ENCODE data around the gene CDYL. TPM values are rescaled to one million over a fixed set of nuclear protein-coding genes. Genes with fewer than 3 reads are reported as not detected.

Gene CDYL
- total RNA-seq, 2 donors from 2014 or later = 55.1 to 58.2 TPM

DNA sequence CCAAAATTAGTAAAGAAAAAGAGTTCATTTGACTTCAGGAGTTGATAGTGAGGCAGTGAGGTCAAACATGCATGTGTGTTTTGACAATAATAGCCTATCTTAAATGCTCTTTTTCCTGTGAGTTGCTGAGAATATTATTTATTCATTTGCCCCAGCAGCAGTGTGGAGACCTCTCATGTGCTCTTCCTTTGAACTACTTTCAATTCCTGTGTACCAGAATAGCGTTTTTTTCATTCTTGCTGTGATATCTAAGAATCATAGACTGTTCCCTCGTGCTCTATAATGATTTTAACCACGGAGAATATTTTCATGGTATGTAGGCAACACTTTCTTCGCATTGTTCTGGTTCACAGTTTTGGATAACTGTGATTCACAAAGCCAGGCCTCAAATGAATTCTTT is 5.2 kb downstream of the CDYL start:
- Histone ChIP-seq H3K27me3 (ENCODE audit: control insufficient read depth, insufficient read depth, low read length, poor library complexity, severe bottlenecking) (no peaks in the 10 kb centered on the region), H3K27ac (ENCODE audit: low read depth, low read length) (no peak overlapping the region), H3K4me3 (ENCODE audit: low read length) (no peak overlapping the region), H3K9ac (ENCODE audit: extremely low read depth, low read length, poor library complexity, severe bottlenecking) (no peak overlapping the region), H3K36me3 (ENCODE audit: control insufficient read depth, insufficient read depth, low read length) (no peaks in the 10 kb centered on the region), H3K9me3 (ENCODE audit: control insufficient read depth, low read length) (peaks cover 24% of the 10 kb centered on the region), H3K4me1 (ENCODE audit: control insufficient read depth, insufficient read depth, low read length) (peaks cover 5% of the 10 kb centered on the region)
- WGBS, 2 experiments (ENCODE audit: insufficient coverage in 1 of 2, insufficient read length in 1 of 2) = 92% methylated on average over 4 of the region's 4 CpGs
- DNase-seq = no peak
- H3K4me1 Mint-ChIP-seq = peaks cover 39% of the 10 kb centered on the region
- no peak overlapping the region for H3K27ac Mint-ChIP-seq
- peaks cover 18% of the 10 kb centered on the region for H3K36me3 Mint-ChIP-seq (ENCODE audit: low read depth)
- peaks cover 49% of the 10 kb centered on the region for H3K27me3 Mint-ChIP-seq (ENCODE audit: insufficient read depth)
- TF ChIP-seq, protein P1, sequence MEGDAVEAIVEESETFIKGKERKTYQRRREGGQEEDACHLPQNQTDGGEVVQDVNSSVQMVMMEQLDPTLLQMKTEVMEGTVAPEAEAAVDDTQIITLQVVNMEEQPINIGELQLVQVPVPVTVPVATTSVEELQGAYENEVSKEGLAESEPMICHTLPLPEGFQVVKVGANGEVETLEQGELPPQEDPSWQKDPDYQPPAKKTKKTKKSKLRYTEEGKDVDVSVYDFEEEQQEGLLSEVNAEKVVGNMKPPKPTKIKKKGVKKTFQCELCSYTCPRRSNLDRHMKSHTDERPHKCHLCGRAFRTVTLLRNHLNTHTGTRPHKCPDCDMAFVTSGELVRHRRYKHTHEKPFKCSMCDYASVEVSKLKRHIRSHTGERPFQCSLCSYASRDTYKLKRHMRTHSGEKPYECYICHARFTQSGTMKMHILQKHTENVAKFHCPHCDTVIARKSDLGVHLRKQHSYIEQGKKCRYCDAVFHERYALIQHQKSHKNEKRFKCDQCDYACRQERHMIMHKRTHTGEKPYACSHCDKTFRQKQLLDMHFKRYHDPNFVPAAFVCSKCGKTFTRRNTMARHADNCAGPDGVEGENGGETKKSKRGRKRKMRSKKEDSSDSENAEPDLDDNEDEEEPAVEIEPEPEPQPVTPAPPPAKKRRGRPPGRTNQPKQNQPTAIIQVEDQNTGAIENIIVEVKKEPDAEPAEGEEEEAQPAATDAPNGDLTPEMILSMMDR (conservative IDR thresholded peaks at IDR 0.05) = no peak
- no peak overlapping the region for H3K4me3 Mint-ChIP-seq
- H3K9me3 Mint-ChIP-seq = peaks cover 23% of the 10 kb centered on the region

GRCh38 chr6:4781967-4782575 is 5.9 kb downstream of the CDYL start:
- 91 to 95% methylated on average over 2 to 7 of the region's 9 CpGs for WGBS, 2 experiments (ENCODE audit: insufficient coverage in 1 of 2, insufficient read length in 1 of 2)
- H3K27me3 Mint-ChIP-seq (ENCODE audit: insufficient read depth) = peaks cover 49% of the 10 kb centered on the region
- peaks cover 18% of the 10 kb centered on the region for H3K36me3 Mint-ChIP-seq (ENCODE audit: low read depth)
- TF ChIP-seq, protein P1 (conservative IDR thresholded peaks at IDR 0.05) = no peak
- peaks cover 24% of the 10 kb centered on the region for H3K9me3 ChIP-seq (ENCODE audit: control insufficient read depth, low read length)
- peaks cover 46% of the 10 kb centered on the region for H3K4me1 Mint-ChIP-seq
- no peak overlapping the region for H3K4me3 Mint-ChIP-seq
- no peaks in the 10 kb centered on the region for H3K36me3 ChIP-seq (ENCODE audit: control insufficient read depth, insufficient read depth, low read length)
- H3K27ac ChIP-seq (ENCODE audit: low read depth, low read length) = no peak overlapping the region
- peaks cover 23% of the 10 kb centered on the region for H3K9me3 Mint-ChIP-seq
- H3K27ac Mint-ChIP-seq = no peak overlapping the region
- H3K4me1 ChIP-seq (ENCODE audit: control insufficient read depth, insufficient read depth, low read length) = peaks cover 11% of the 10 kb centered on the region
- H3K27me3 ChIP-seq (ENCODE audit: control insufficient read depth, insufficient read depth, low read length, poor library complexity, severe bottlenecking) = no peaks in the 10 kb centered on the region
- H3K4me3 ChIP-seq (ENCODE audit: low read length) = no peak overlapping the region
- no peak overlapping the region for H3K9ac ChIP-seq (ENCODE audit: extremely low read depth, low read length, poor library complexity, severe bottlenecking)
- no peak for DNase-seq

GRCh38 chr6:4786996-4787395 is 10.8 kb downstream of the CDYL start:
- Histone ChIP-seq H3K27ac (ENCODE audit: low read depth, low read length) (no peak overlapping the region), H3K9ac (ENCODE audit: extremely low read depth, low read length, poor library complexity, severe bottlenecking) (no peak overlapping the region), H3K27me3 (ENCODE audit: control insufficient read depth, insufficient read depth, low read length, poor library complexity, severe bottlenecking) (no peaks in the 10 kb centered on the region), H3K4me3 (ENCODE audit: low read length) (no peak overlapping the region), H3K9me3 (ENCODE audit: control insufficient read depth, low read length) (peaks cover 13% of the 10 kb centered on the region), H3K4me1 (ENCODE audit: control insufficient read depth, insufficient read depth, low read length) (peaks cover 11% of the 10 kb centered on the region), H3K36me3 (ENCODE audit: control insufficient read depth, insufficient read depth, low read length) (no peaks in the 10 kb centered on the region)
- Mint-ChIP-seq H3K9me3 (peaks cover 15% of the 10 kb centered on the region), H3K36me3 (ENCODE audit: low read depth) (peaks cover 20% of the 10 kb centered on the region), H3K4me3 (peak overlapping the region; percentile 6), H3K4me1 (peaks cover 41% of the 10 kb centered on the region), H3K27me3 (ENCODE audit: insufficient read depth) (peaks cover 29% of the 10 kb centered on the region), H3K27ac (no peak overlapping the region)
- TF ChIP-seq, protein P1 (conservative IDR thresholded peaks at IDR 0.05) = no peak
- peak; percentile 59 for DNase-seq
- WGBS, 2 experiments (ENCODE audit: insufficient coverage in 1 of 2, insufficient read length in 1 of 2) = 63 to 76% methylated on average over 5 to 7 of the region's 7 CpGs

Measured in endodermal cell (in vitro differentiated cells).